Measurements from ENCODE around the gene CNTN1.

Gene CNTN1

DNA sequence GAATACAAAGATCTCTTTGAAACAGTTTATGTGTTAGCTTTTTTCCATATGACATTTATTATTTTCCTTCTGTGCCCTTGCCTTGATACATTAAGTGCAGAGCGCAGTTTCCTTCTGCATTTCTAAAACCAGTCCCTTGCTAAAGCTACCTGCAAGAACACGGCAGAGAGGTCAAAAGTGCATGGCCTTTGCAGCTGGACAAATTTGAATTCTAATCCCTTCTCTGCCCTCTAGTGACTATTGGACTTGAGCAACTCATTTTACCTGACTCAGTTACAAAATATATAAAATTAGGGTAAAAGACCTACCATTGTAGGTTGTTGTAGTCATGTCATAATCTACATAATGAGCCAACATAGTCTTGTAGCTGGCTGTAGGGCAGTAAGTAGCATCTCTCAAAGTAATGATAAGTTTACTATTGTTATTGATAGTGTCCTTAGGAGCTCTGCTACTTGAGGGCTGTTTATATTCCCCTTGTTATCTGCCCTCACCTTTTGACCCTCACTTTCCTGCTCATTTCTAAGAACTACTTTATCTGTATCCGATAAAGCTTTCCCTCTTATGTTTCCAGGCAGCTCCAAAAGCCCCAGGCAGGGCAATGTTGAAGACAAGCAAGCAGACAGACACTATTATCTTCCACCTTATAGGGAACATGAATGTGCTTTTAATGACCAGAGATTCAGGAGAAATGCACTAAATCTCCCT, 375.9 kb downstream of the CNTN1 start:
- TF ChIP-seq, protein P1, sequence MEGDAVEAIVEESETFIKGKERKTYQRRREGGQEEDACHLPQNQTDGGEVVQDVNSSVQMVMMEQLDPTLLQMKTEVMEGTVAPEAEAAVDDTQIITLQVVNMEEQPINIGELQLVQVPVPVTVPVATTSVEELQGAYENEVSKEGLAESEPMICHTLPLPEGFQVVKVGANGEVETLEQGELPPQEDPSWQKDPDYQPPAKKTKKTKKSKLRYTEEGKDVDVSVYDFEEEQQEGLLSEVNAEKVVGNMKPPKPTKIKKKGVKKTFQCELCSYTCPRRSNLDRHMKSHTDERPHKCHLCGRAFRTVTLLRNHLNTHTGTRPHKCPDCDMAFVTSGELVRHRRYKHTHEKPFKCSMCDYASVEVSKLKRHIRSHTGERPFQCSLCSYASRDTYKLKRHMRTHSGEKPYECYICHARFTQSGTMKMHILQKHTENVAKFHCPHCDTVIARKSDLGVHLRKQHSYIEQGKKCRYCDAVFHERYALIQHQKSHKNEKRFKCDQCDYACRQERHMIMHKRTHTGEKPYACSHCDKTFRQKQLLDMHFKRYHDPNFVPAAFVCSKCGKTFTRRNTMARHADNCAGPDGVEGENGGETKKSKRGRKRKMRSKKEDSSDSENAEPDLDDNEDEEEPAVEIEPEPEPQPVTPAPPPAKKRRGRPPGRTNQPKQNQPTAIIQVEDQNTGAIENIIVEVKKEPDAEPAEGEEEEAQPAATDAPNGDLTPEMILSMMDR (IDR thresholded peaks at IDR 0.05) = peak; percentile 48

DNA sequence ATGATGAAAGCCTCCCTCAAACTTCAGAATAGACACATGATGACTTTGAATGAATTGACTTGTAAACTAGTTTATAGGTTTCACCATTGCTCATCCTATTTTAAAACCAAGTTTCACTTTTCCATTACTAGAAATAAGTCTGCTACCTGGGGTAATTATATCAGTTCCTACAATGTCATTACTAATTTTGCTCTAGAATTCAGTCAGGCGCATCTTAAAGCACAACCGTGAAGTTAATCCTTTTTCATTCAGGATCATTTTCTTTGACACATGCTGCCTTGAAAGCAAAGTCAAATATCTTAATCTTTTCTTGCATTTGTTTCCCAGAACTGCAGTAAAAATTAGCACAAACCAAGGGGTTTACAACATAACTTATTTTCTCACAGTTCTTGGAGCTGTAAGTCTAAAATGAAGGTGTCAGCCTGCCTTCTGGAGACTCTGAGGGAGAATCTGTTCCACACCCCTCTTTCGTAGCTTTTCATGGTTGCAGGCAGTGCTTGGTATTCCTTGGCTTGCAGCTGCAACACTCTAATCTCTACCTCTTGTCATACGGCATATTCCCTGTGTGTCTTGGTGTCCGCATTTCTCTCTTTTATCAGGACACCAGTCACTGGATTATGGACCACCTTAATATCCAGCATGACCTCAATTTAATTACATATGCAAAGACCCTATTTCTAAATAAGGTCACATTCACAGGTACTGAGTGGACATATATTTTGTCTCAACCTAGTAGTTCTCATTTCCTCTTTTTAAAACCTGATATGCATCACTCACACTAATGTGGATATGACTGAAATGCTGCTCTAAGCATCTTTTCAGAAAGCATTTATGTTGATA, 381.6 kb downstream of the CNTN1 start:
- TF ChIP-seq, protein P1 (IDR thresholded peaks at IDR 0.05) = no peak

DNA sequence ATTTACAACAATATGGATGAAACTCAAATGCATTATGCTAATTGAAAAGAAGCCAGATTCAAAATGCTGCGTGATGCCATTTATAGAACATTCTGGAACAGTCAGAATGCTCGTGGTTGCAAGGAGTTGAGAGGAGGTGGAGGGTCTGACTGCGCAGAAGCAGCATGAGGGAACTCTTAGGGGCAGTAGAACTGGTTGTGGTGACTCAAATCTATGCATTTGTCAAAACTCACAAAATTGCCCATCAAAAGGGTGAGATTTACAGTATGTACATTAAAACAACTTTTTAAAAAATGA, 382.2 kb downstream of the CNTN1 start:
- TF ChIP-seq, protein P1 (IDR thresholded peaks at IDR 0.05) = no peak

DNA sequence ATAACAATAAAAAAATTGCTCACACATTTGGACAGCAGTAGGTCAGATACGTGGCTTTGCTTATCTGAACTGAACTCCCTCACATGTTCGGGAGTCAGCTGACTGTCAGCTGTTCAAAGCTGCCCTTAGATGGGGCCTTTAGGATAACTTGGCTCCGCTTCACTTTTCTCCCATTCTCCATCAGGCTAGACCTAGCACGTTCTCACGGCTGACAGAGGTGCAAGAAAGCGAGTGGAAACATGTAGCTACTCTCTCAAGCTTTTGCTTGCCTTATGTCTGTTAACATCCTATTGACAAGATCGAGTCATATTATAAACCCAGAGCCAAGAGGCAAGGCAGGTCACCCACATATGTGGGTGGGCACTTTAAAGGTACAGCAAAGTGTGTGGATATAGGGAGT, 383.9 kb downstream of the CNTN1 start:
- TF ChIP-seq, protein P1 (IDR thresholded peaks at IDR 0.05) = no peak

DNA sequence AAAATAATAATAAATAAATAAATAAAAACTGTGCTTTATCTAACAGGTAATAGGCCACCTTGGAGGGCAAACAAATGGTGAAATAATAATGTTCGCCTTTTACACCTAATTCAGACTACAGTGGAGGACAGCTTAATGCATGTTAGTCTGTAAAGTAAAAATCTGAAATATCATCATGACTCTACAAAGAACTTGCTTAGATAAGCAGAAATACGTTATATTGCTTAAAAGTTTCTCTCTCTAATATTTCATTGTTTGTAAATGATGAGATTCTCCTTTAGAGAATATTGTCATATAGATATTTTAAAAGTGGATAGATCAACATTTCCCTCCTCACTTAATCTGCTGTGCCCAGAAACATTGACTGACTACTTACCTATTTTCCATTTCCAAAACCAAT, 397.2 kb downstream of the CNTN1 start:
- TF ChIP-seq, protein P1 (IDR thresholded peaks at IDR 0.05) = no peak

DNA sequence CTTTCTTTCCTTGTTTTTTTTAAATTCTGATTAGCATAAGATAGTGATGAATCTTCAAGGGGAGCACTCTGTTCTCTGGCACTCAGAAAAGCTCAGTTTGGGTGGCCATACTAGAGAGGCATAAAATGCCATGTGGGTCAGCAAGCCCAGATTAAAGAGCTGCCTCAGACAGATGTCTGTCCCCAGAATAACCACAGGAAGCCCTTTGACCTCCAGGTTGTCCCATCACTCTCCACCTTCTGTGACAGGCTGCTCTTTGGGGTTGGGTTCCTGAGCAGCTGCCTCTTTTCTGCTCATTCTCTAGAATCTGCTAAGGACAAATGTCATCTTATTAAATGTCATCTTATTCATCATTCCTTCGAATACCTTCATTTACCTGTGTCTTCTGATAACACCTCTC, 399.9 kb downstream of the CNTN1 start:
- TF ChIP-seq, protein P1 (IDR thresholded peaks at IDR 0.05) = no peak

DNA sequence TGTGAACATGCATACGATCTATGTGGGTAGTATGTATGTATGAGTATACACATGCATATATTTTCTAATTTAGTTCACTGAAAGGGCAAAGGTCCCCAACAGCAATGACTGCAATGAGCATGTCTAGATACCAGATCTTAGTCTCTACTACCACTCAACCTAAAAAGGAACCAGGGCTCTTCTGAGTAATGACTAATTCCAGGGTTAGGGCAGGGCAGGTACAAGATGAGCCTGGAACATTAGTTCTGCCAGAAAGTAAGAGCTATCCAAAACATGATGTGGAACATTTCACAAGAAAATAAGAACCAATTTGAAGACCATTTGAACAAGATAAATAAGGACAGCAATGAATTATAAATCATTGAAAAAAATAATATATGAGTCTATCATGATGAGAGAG, 404.6 kb downstream of the CNTN1 start:
- TF ChIP-seq, protein P1 (IDR thresholded peaks at IDR 0.05) = no peak
